Measurements from ENCODE around the gene UNC5A.

UNC5A gene

DNA sequence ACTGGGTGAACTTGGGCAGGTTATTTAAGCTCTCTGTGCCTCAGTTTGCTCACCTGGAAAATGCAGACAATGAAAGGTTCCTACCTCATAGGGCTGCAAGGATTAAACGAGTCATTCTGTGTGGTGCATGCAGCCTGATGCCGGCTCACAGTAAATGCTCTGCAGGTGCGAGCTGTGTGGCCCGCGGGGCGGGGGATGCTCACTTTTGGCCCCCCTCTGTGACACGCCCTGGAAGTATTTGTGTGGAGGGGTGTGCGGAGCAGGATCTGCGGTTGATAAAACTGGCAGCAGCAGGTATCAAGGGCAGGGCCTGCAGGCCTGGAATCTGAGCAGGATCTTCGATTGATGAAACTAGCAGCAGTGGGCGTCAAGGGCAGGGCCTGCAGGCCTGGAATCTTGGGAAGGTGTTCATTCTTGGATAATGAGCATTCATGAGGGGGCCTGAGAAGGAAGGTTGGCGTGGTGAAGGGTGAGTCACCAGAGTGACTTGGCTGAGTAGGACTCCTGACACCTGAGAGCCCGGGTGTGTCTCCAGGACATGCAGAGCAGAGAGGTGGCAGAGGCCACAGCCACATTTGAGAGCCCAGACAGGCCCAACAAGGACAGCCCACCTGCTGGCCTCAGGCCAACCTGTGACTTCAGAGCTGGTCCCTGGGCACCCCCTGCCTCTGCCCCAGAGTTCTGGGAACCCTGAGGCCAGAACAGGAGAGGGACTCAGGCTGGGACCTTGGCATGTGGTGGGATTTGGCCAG is 11.9 kb downstream of the UNC5A start:
- no peak for DNase-seq

- DNase-seq, result no peak
These were observed 12.6 kb downstream of the UNC5A start for GRCh38 chr5:176822793-176823481.

GRCh38 chr5:176823869-176824412 is 13.6 kb downstream of the UNC5A start:
- no peak for DNase-seq

DNA sequence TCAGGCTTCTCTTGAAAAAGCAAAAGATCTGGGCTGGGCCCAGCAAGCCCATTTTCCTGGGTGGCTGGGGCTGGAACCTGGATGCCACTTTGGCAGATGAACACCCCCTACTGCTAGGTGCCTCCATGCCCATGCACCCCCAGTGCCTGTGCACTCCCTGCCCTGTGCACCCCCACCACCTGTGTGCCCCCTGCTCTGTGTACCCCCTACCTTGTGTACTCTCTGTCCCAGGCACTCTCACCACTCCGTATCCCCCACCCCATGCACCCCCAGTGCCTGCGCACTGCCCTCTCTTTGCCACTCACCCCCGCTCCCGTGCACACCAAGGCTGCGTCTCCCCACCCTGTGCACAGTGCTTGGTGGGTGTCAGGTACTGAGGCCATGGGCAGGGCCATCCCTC is 14.2 kb downstream of the UNC5A start:
- DNase-seq, result no peak

GRCh38 chr5:176825234-176825633 is 14.9 kb downstream of the UNC5A start:
- DNase-seq, result no peak

DNA sequence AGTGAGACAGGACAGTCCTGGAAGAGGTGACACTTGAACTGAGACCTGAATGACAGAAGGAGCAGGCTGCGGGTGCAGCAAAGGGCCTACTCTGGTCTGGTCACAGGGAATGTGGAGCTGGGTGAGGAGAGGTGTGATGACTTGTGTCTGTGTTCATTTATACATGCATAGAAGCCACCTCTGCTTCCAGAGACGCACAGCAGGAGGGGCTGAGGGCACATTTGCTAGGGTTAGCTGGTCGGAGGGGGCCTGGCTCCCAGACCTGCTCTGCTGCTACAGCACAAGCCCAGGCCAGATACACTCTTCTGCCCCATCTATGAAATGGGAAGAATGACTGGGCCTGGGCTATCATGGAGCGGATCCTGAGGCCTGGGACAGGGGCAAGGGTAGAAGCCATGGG is 15.6 kb downstream of the UNC5A start:
- no peak for DNase-seq

DNA sequence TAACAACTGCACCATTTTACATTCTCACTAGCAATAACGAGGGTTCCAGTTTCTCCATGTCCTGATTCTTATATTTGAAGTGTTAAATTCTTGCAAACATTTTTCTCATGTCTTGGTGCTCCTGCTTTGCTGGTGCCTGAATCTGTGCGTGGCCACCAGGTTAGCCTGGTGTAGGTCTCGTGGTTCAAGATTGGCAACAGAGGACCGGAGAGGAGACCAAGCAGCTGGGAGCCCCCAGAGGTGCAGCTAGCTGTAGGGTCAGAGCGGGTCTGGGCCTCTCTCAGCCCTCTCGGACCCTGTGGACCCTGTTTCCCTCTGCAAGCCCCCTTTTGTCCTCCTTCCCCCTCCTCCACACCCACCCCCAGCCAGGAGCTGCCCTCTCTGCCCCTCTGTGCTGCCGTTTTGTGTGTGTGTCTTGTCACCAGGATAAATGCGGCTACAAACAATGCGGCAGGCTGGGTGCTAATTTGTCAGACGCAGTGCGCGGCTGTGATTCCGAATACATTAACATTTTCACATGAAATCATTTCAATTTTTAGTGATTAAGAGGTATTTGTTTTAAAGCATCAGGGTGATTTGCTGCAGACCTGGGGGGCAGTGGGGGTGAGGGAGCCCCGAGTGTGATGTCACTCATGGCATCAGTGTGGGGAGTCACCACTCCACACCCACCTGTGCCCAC is 17.5 kb downstream of the UNC5A start:
- no peak for DNase-seq

DNA sequence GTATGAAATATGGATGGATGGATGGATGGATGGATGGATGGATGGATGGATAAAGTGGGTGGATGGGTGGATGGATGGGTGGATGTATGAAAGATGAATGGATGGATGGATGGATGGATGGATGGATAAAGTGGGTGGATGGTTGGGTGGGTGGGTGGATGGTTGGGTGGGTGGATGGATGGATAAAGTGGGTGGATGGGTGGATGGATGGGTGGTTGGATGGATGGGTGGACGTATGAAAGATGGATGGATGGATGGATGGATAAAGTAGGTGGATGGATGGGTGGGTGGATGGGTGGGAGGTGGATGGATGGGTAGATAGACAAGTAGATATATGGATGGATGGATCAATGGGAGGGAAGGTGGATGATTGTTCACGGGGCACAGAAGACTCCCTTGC is 19.0 kb downstream of the UNC5A start:
- no peak for DNase-seq

- no peak for DNase-seq
These were observed 20.1 kb downstream of the UNC5A start for GRCh38 chr5:176830422-176830994.

DNA sequence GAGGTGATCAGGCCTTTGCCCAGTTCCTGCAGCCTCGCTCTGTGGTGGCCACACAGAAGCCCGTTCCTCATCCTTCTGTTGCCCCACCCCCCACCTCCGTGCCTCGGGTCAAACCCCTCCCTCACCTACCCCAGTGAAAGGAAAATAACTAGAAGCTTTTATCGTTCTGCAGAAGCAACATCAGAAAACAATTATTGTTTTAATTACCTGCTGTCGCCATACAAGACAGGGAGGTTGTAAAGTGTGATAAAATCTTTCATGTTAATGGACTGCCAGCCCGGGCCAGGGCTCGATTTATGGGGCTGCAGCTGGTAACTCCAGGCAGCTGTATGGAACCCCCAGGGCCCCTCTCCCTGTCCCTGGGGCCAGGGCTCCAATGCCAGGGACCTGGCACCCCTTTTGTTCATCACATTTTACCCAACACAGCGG is 20.6 kb downstream of the UNC5A start:
- no peak for DNase-seq

GRCh38 chr5:176831425-176831824 is 21.1 kb downstream of the UNC5A start:
- DNase-seq, result no peak

GRCh38 chr5:176832162-176832561 is 21.8 kb downstream of the UNC5A start:
- DNase-seq, result no peak

GRCh38 chr5:176833286-176833685 is 22.9 kb downstream of the UNC5A start:
- no peak for DNase-seq

- DNase-seq, result no peak
These were observed 25.6 kb downstream of the UNC5A start for GRCh38 chr5:176835918-176836317.

- DNase-seq, result no peak
These were observed 26.7 kb downstream of the UNC5A start for GRCh38 chr5:176836811-176837706.

- peak; percentile 66 for DNase-seq
These were observed 27.4 kb downstream of the UNC5A start for GRCh38 chr5:176837707-176838115.

- no peak for DNase-seq
These were observed 33.3 kb downstream of the UNC5A start for GRCh38 chr5:176843673-176844072.

DNA sequence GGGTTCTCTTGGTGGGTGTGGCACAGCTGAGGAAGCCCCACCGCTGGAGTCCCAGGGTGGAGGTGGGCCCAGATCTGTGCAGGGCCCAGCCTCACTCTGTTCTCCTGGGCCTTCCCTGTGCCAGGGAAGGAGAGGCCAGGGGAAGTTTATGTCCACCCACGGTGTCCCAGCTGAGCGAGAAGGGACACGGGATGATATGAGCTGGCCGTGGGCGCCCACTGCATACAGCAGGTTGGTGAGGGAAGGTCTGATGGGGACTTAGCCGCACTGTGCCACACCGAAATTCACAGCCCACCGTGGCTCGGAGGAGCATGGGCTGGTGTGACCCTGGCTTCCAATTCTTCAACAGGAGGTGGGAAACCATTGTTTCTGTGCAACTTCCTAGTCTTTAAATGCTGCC is 33.9 kb downstream of the UNC5A start:
- no peak for DNase-seq

DNA sequence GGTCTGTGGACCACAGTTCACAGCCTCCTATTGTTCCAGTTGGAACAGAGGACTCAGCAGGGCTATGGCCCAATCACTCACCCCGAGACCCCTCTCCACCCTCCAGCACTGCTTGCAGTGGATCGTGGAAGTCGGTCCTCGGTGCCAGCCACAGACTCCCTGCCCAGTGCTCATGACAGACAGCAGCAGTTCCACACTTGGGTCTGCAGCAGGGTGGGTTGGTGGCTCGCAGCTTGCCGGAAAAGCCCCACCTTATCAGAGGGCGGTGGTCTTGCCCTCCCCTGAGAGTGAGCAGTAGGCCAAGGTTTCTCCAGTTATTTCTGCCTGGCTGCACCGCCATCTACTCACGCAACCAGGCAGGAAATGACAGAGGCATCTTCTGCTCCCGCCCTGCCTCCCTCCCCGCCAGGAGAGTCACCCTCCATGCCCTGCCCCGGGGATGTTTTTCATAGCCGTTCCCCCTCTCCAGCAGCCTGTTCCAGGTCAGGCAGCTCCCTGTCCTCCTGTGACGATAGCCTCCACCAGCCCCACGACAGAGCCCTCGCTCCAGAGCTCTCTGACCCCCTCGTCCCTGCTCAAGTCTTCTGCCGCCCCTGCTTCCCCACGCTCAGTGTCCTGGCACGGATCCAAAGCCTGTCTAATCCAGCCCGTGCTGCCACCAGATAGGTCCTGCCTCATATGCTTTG is 34.5 kb downstream of the UNC5A start:
- no peak for DNase-seq

DNA sequence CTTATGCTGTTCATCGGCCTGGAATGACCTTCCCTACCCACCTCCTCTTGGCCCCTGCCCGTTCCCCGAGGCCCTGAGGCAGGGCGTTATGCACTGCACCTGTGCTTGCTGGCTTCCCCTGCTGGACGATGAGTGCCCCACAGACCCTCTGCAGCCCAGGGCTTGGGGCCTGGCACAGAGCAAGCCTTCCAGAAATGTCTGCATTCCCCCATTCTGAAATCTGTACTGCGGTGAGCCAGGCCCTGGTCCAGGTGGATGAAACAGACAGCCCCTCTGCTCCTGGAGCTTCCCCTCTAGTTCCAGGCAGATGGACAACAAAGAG is 35.0 kb downstream of the UNC5A start:
- no peak for DNase-seq

- no peak for DNase-seq
These were observed 36.2 kb downstream of the UNC5A start for GRCh38 chr5:176846335-176847140.
